ENCODE data around the gene CTXND1. TPM values are rescaled to one million over a fixed set of nuclear protein-coding genes. Genes with fewer than 3 reads are reported as not detected.
A peak's percentile ranks its signal among the peaks of the same experiment; 100 is the strongest.

Gene CTXND1
- total RNA-seq, 1 experiment from 2014 or later, result not detected

DNA sequence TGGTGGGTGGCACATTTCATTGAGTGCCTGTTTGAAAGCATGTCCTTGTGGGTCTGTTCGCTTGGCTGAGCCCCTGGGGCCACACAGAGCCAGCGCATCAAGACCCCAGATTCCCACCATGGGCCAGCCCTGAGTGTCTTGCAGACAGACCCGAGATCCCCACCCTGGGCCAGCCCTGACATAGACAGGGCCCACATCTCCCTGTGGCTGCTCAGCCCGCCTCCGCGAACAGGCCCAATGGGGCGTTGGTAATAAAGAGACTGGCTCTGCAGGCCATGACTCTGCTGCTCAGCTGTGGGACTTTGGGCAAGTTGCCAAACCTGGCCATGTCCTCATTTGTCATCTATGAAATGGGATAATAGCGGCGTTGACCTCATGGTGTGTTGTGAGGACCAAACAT is 76.6 kb downstream of the CTXND1 start:
- Histone ChIP-seq H2BK15ac (ENCODE audit: low read depth, low read length) (no peak overlapping the region), H2BK20ac (ENCODE audit: low read depth, low read length, poor library complexity, severe bottlenecking) (no peak overlapping the region), H4K5ac (ENCODE audit: insufficient read length, low read depth, low read length) (no peak overlapping the region), H3K56ac (ENCODE audit: insufficient read length, low read depth, low read length) (no peak overlapping the region), H3K9ac (ENCODE audit: extremely low read depth, insufficient read length, low read length) (no peak overlapping the region), H3K79me2 (ENCODE audit: insufficient read depth, low read length) (no peaks in the 10 kb centered on the region), H2BK120ac (ENCODE audit: low read depth, low read length, poor library complexity, severe bottlenecking) (no peak overlapping the region), H3K9me3 (ENCODE audit: control insufficient read depth, low read depth, low read length) (no peaks in the 10 kb centered on the region), H3K4ac (ENCODE audit: low read depth, low read length) (no peak overlapping the region), H3K23me2 (ENCODE audit: insufficient read length, low read depth, low read length, poor library complexity, severe bottlenecking) (no peaks in the 10 kb centered on the region), H3T11ph (ENCODE audit: low read length) (no peak overlapping the region), H4K8ac (replicated peaks; ENCODE audit: insufficient read length, low read depth, low read length) (no peak overlapping the region), H3K27me3 (ENCODE audit: insufficient read depth, low read length) (no peaks in the 10 kb centered on the region), H4K20me1 (ENCODE audit: control insufficient read depth, insufficient read depth, insufficient read length) (peaks cover 4% of the 10 kb centered on the region), H2AK5ac (ENCODE audit: insufficient read length, low read length) (no peak overlapping the region), H3K4me2 (ENCODE audit: insufficient read depth, insufficient read length, low read length) (no peak overlapping the region), H3K14ac (ENCODE audit: insufficient read depth, low read length) (no peak overlapping the region), H3K79me1 (ENCODE audit: insufficient read depth, low read depth, low read length, poor library complexity, severe bottlenecking) (no peaks in the 10 kb centered on the region), H3K27ac (ENCODE audit: insufficient read length, low read depth, low read length) (no peak overlapping the region), H2BK12ac (ENCODE audit: insufficient read length, low read depth, low read length) (no peak overlapping the region), H3K23ac (ENCODE audit: insufficient read length, low read depth, low read length) (no peak overlapping the region), H3K18ac (ENCODE audit: insufficient read length, low read depth, low read length) (no peak overlapping the region), H2AFZ (ENCODE audit: low read length) (no peak overlapping the region), H2BK5ac (ENCODE audit: insufficient read length, low read length) (peak overlapping the region; percentile 10), H3K4me1 (ENCODE audit: insufficient read depth, low read length) (no peaks in the 10 kb centered on the region), H4K91ac (ENCODE audit: insufficient read length, low read depth, low read length) (no peak overlapping the region)
- no peak for TF ChIP-seq CTCF (conservative IDR thresholded peaks at IDR 0.05)
- Mint-ChIP-seq H3K27ac (peak overlapping the region in 1 of 3 experiments; percentile 75; a peak in 1 of 7 replicates), H3K4me3 (no peak overlapping the region), H3K9me3 (no peaks in the 10 kb centered on the region), H3K4me1 (no peaks in the 10 kb centered on the region), H3K36me3 (ENCODE audit: insufficient read depth in 1 of 3, low read depth in 3 of 3) (peaks cover 10 to 28% (median 11%) of the 10 kb centered on the region in 3 experiments; a peak in 6 of 7 replicates), H3K27me3 (ENCODE audit: low read depth) (no peaks in the 10 kb centered on the region)
- WGBS (ENCODE audit: extremely low coverage, insufficient read length, low lambda C conversion rate), result no CpG with 5 or more reads among the region's 9 CpGs
- DNase-seq, result no peak
